Measurements from ENCODE around the gene WDR5. TPM values are rescaled to one million over a fixed set of nuclear protein-coding genes. Genes with fewer than 3 reads are reported as not detected.

WDR5 gene
- total RNA-seq, 1 experiment from 2014 or later = 29.1 TPM

DNA sequence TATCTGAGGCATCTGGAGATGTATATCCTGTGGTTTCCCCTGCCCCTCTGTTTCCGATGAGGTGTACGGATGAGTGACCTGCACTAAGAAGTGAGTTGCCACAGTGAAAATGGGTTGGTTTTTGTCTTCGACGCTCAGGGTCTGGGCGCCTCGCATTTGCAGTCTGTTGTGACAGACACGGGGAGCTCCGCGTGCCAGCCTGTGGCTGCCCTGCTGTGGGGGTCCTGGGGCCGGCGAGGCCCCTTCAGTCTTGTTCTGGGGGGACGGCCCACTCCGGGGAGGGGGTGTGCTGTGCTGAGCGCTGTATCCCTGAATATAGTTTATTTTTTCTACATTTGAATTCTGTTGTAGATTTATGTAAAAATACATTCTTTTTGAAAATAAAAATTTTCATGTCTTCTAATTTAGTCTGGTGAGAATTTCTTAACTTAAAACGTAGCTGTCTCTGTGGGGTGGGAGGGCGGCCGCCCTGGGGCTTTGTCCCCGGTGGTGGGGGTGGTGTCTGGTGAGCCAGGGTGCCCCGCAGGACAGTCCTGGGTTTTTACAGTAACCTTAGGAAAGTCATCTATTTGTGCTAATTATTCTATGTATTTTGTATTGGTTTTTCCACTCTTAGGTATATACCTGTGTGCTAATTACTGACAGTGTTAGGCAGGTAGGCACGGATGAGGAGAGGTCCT lies 23.8 kb downstream of the WDR5 start:
- no peaks in the 10 kb centered on the region for H3K27me3 ChIP-seq (ENCODE audit: low read length)
- ChIA-PET CTCF (no interaction called here), POLR2A (ENCODE audit: unreplicated experiment) (no interaction called here)
- no TSS peak for BruUV-seq (replicated peaks)
- H3K4me3 ChIP-seq (ENCODE audit: low read length) = no peak overlapping the region
- no peak overlapping the region for H3K9ac ChIP-seq (ENCODE audit: low read length)
- no peaks in the 10 kb centered on the region for H3K9me3 ChIP-seq (ENCODE audit: low read length)
- no peak overlapping the region for H2AFZ ChIP-seq (ENCODE audit: low read length)
- intact Hi-C loops (cut with micrococcal nuclease) = no loop called here
- no peaks in the 10 kb centered on the region; the same call in 1 of the 2 replicates for H3K4me1 ChIP-seq (ENCODE audit: insufficient read depth, low read length)
- no peaks in the 10 kb centered on the region for H4K20me1 ChIP-seq (ENCODE audit: low read length)
- H3K9me2 ChIP-seq (replicated peaks; ENCODE audit: low read length) = no peaks in the 10 kb centered on the region
- no peaks in the 10 kb centered on the region for H3K79me2 ChIP-seq (ENCODE audit: low read length)
- ATAC-seq = no peak
- no peak overlapping the region for H3K4me2 ChIP-seq (ENCODE audit: low read length)
- H3F3A ChIP-seq (ENCODE audit: low read length, unreplicated experiment) = no peaks in the 10 kb centered on the region
- H3K36me3 ChIP-seq (ENCODE audit: low read depth, low read length) = no peaks in the 10 kb centered on the region; the same call in 1 of the 2 replicates
- no peak overlapping the region for H3K27ac ChIP-seq (ENCODE audit: low read length)
- no peak for DNase-seq
- TF ChIP-seq CTCF (conservative IDR thresholded peaks at IDR 0.05; ENCODE audit: low read depth, low read length) (no peak), EZH2 (IDR thresholded peaks at IDR 0.05; ENCODE audit: low read length, unreplicated experiment) (no peak), EZH2phosphoT487 (IDR thresholded peaks at IDR 0.05; ENCODE audit: borderline replicate concordance, low read length) (no peak)

DNA sequence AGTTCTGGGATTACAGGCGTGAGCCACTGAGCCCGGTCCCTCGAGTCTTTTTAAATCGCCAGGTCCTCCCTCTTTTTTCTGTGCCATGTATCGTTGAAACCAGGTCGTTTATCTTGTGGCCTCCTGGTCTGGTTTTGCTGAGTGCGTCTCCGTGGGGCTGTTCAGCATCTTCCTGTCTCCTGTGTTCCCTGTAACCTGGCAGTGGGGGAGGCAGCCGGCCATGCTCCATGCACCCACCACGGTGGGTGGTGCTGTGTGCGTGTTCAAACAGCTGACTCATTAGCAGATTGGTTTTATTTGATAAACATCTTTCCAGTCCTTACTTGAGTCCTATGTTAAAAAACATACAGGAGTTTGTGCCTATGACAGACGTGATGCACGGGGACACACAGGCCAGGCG lies 25.8 kb downstream of the WDR5 start:
- POLR2A ChIA-PET (ENCODE audit: unreplicated experiment) = no interaction called here
- DNase-seq = no peak
- intact Hi-C loops (cut with micrococcal nuclease) = no loop called here
- H3K4me1 ChIP-seq (ENCODE audit: insufficient read depth, low read length) = no peaks in the 10 kb centered on the region; the same call in 1 of the 2 replicates
- H3K9me3 ChIP-seq (ENCODE audit: low read length) = no peaks in the 10 kb centered on the region
- no peak for ATAC-seq
- no peak overlapping the region for H3K27ac ChIP-seq (ENCODE audit: low read length)
- no peaks in the 10 kb centered on the region for H3K36me3 ChIP-seq (ENCODE audit: low read depth, low read length)
- H3K9ac ChIP-seq (ENCODE audit: low read length) = no peak overlapping the region
- no peak overlapping the region for H2AFZ ChIP-seq (ENCODE audit: low read length)
- no peak overlapping the region for H3K4me2 ChIP-seq (ENCODE audit: low read length)
- no peaks in the 10 kb centered on the region for H4K20me1 ChIP-seq (ENCODE audit: low read length)
- no peak overlapping the region for H3K4me3 ChIP-seq (ENCODE audit: low read length)
- no TSS peak for BruUV-seq (replicated peaks)
- no peaks in the 10 kb centered on the region for H3K79me2 ChIP-seq (ENCODE audit: low read length)
- TF ChIP-seq CTCF (conservative IDR thresholded peaks at IDR 0.05; ENCODE audit: low read depth, low read length) (no peak), EZH2phosphoT487 (IDR thresholded peaks at IDR 0.05; ENCODE audit: borderline replicate concordance, low read length) (no peak), EZH2 (IDR thresholded peaks at IDR 0.05; ENCODE audit: low read length, unreplicated experiment) (no peak)
- no peaks in the 10 kb centered on the region for H3K27me3 ChIP-seq (ENCODE audit: low read length)
- H3K9me2 ChIP-seq (replicated peaks; ENCODE audit: low read length) = no peaks in the 10 kb centered on the region
- no peaks in the 10 kb centered on the region for H3F3A ChIP-seq (ENCODE audit: low read length, unreplicated experiment)
- CTCF ChIA-PET = no interaction called here

GRCh38 chr9:134162212-134162775 lies 26.4 kb downstream of the WDR5 start:
- Histone ChIP-seq H4K20me1 (ENCODE audit: low read length) (no peaks in the 10 kb centered on the region), H3K27me3 (ENCODE audit: low read length) (no peaks in the 10 kb centered on the region), H3K36me3 (ENCODE audit: low read depth, low read length) (no peaks in the 10 kb centered on the region), H3K9me2 (replicated peaks; ENCODE audit: low read length) (no peaks in the 10 kb centered on the region), H3K79me2 (ENCODE audit: low read length) (no peaks in the 10 kb centered on the region), H3K9me3 (ENCODE audit: low read length) (no peaks in the 10 kb centered on the region), H3K4me1 (ENCODE audit: insufficient read depth, low read length) (no peaks in the 10 kb centered on the region; the same call in 1 of the 2 replicates), H3K27ac (ENCODE audit: low read length) (no peak overlapping the region), H3K9ac (ENCODE audit: low read length) (no peak overlapping the region), H2AFZ (ENCODE audit: low read length) (no peak overlapping the region), H3K4me2 (ENCODE audit: low read length) (no peak overlapping the region), H3F3A (ENCODE audit: low read length, unreplicated experiment) (no peaks in the 10 kb centered on the region), H3K4me3 (ENCODE audit: low read length) (no peak overlapping the region)
- ATAC-seq (no peak), DNase-seq (no peak)
- no TSS peak for BruUV-seq (replicated peaks)
- CTCF ChIA-PET = no interaction called here
- intact Hi-C loops (cut with micrococcal nuclease) = no loop called here
- POLR2A ChIA-PET (ENCODE audit: unreplicated experiment) = no interaction called here
- TF ChIP-seq CTCF (conservative IDR thresholded peaks at IDR 0.05; ENCODE audit: low read depth, low read length) (no peak), EZH2 (IDR thresholded peaks at IDR 0.05; ENCODE audit: low read length, unreplicated experiment) (no peak), EZH2phosphoT487 (IDR thresholded peaks at IDR 0.05; ENCODE audit: borderline replicate concordance, low read length) (no peak)
